GM19351 (cell line): Measurements from ENCODE around the gene TP53AIP1.
"Not testable (repeated sequence)": the region's sequence is repeated elsewhere in the genome, so short reads cannot be mapped to it uniquely, and the experiment has no call there.

Experiments used
- ATAC-seq: cut with Tn5 transposase; IDR thresholded peaks from one replicate; pipeline ENCODE4 v1.9.1; 2021; ENCODE audit warnings: mild to moderate bottlenecking, moderate library complexity; ENCODE audit not compliant: unreplicated experiment

Gene TP53AIP1

GRCh38 chr11:128926437-128927107 lies 16.1 kb downstream of the TP53AIP1 start:
- no peak for ATAC-seq

DNA sequence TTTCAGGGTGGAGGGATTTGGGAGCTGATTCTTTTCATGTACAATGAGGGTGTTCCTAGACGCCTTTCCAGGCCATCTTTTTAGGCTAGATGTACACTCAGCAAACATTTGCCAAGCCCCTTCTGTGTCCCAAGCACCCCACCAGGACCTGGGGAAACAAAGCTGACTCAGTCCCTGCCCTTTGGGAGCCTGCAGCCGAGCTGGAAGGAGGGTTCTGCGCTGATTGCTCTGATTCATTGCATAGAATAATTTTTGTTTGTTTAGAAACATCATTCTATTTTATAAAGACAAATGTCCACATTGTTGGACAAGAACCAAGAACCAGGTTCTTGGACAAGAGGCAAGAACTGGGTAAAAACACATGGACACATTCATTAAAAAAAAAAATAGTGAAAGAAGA lies 16.7 kb downstream of the TP53AIP1 start:
- ATAC-seq = no peak

- ATAC-seq = no peak
Measured at GRCh38 chr11:128925250-128925600, 17.4 kb downstream of the TP53AIP1 start.

DNA sequence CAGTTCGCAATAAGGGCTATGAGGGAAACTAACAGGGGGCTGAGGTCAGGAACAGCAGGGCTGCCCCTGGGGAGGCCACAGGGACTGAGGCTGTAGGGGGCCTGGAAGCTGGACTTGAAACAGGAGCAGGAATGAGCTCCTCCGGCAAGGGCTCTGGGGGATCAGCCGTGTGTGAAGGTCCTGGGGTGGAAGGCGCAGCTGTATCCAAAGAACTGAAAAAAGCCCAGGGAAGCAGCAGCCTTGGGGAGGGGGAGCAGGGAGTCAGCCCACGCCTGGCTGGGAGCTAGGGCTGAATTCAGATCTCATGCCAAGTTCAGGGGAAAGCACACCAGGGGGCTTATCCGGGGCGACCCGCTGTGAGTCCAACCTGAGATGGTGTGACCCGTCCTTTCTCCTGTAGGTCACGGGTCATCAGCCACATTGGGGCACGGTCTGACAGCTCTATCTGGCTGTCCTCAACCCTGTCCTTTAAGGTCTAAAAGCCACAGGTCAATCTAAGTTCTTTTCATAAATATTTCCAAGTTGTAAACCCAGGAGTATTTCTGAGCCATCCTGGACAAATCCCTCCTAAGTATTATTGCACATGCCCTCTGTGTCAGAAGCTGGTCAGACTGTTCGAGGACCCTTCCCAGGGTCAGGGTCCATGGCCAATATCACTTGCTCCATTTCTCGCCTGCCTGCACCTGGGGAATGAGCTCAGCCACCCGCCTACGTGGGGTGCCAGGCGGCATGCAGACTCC lies 18.0 kb downstream of the TP53AIP1 start:
- ATAC-seq = no peak

GRCh38 chr11:128924104-128924503 lies 18.6 kb downstream of the TP53AIP1 start:
- ATAC-seq = no peak

DNA sequence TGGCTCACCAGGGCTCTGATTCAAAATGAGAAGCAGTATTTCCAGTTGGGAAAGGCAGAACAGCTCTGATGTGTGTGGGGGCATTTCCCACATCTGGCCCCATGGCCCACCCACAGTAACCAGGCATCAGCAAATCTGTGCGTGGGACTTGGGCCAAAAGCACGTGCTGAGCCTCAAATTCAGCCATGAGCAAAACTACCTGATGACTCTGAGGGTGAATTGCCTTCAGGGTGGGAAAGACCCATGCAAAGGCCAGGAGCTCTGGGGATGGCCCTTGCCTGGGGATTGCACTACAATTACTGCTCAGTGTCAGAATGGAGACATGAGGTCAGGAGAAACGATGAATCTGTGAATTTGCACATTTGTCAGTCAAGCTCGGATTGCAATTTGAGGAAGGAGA lies 20.9 kb downstream of the TP53AIP1 start:
- ATAC-seq = no peak

- no peak for ATAC-seq
Measured at GRCh38 chr11:128920666-128921065, 22.0 kb downstream of the TP53AIP1 start.

DNA sequence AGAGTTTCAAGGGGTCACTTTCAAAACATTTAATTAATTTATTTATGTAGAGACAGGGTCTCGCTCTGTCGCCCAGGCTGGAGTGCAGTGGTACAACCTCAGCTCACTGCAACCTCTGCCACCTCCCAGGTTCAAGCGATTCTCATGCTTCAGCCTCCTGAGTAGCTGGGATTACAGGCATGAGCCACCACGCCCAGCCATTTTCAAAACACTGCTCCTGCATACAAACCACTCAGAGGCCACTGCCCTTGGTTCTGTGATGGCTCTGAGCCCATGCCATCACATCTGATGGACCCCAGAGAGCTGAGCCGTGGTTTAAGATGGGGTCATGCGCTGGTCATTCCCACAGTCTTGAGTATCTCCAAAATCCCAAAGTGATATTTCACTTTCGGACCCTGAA lies 23.0 kb downstream of the TP53AIP1 start:
- not testable (repeated sequence) for ATAC-seq

- no peak for ATAC-seq
Measured at GRCh38 chr11:128919216-128919615, 23.5 kb downstream of the TP53AIP1 start.

DNA sequence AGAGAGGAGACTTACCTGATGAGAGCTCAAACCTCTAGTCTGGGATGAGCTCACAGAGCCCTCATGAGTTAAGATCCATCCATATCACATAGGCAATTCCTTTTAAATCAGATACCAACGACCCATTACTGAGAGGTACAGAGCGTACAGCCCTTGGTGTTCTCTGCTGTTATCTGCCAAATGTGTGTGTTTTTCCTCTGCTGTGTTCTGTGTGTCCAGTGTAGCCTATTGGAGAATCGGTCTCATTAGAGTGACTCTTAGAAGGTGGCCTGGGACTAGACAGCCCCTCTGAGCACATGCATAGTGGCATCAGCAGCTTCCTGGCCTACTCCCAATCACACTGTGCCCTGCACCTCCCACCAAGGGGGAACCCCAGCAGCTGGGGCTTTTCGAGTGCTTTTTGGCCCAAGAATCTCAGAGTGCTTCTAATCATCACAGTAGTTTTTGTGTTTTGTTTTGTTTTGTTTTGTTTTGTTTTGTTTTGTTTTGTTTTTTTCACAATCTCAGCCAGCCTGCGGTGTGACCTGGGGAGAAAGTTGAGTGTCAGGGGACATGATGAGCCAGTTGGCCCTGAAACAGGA lies 25.4 kb downstream of the TP53AIP1 start:
- ATAC-seq = peak; percentile 47

- no peak for ATAC-seq
Measured at GRCh38 chr11:128916681-128917080, 26.0 kb downstream of the TP53AIP1 start.

DNA sequence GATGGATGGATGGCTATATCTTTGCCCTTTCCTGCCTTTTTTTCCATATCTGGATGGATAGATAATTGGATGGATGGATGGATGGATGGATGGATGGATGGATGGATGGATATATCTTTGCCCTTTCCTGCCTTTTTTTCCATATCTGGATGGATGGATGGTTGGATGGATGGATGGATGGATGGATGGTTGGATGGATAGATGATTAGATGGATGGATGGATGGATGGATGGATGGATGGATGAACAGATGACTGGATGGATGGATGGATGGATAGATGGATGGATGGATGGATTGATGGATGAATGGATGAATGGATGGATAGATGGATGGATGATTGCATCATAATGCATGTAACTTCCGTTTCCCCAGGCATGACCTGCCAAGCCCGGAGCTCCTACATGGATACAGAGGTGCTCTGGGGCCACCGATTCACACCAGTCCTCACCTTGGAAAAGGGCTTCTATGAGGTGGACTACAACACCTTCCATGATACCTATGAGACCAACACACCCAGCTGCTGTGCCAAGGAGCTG lies 26.6 kb downstream of the TP53AIP1 start:
- no peak for ATAC-seq

GRCh38 chr11:128915149-128915521 lies 27.5 kb downstream of the TP53AIP1 start:
- no peak for ATAC-seq

DNA sequence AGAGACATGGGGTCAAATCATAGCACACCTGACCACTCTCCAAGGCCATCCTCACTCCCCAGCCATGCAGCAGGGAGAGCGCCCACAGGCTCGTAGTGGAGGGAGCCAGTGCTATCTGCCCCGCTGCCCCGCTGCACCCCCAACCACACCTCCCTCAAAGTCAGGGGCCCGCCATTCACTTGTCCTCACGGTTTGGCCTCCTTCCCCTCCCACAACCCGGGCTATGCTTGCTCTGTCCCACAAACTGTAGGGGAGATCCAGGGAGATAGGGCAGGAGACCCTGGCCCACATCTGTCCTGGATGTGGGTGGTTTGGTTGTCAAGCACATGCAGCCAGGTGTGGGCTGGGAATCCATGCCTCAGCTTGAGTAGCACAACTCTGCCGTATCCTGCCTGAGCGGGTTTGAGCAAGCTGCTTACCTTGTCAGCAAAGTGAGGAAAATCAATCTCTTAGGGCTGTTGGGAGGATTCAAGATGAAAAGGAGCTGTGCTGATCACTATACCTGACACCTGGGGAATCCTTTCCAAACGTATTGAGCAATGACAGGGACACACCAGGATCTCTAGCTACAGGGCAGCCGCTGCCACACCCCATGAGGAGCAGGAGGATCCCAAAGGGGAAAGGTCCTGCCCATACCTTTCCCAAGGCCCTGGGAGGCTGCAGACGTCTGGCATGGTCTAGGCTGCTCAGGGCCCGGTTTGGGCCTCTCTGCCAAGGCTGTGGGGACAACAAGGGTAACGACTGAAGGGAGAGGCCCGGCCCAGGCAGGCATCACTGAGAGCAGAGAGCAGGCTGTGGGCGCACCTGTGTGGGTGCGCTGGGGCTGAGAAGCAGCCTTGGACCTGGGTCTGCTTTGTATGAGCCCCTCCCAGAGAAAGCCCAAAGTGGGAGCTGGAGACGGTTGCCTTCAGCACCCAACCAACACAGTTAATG lies 28.2 kb downstream of the TP53AIP1 start:
- ATAC-seq = no peak

DNA sequence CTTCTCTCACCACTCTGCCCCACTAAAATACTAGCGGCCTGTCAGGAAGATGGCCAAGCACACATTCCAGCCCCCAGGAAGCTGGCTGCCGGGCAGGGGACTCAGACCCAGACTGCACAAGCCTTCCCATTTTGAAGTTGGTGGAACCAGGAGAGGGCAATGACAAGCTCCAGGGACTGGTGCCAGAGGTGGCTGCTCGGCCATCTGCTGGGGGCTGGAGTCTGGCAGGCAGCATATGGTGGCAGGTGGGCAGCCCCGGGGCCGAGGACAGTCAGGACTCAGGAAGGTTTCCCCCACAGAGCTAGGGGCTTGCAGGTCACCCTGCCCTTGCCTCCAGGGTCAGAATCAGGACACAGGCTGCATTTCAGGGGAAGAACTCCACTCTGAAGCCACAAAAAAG lies 28.9 kb downstream of the TP53AIP1 start:
- no peak for ATAC-seq

GRCh38 chr11:128911701-128912100 lies 31.0 kb downstream of the TP53AIP1 start:
- no peak for ATAC-seq

GRCh38 chr11:128911239-128911638 lies 31.4 kb downstream of the TP53AIP1 start:
- ATAC-seq = no peak

GRCh38 chr11:128910576-128910975 lies 32.1 kb downstream of the TP53AIP1 start:
- ATAC-seq = no peak

GRCh38 chr11:128909438-128910125 lies 33.1 kb downstream of the TP53AIP1 start:
- ATAC-seq = no peak
